GM21515 (cell line): ENCODE measurements around the gene GDA.

ENCODE experiments used
- ATAC-seq: cut with Tn5 transposase; IDR thresholded peaks from one replicate; pipeline ENCODE4 v1.9.1; 2021; ENCODE audit not compliant: unreplicated experiment

The GDA gene

GRCh38 chr9:72150127-72150526, 887 bp downstream of the GDA start:
- ATAC-seq = no peak

DNA sequence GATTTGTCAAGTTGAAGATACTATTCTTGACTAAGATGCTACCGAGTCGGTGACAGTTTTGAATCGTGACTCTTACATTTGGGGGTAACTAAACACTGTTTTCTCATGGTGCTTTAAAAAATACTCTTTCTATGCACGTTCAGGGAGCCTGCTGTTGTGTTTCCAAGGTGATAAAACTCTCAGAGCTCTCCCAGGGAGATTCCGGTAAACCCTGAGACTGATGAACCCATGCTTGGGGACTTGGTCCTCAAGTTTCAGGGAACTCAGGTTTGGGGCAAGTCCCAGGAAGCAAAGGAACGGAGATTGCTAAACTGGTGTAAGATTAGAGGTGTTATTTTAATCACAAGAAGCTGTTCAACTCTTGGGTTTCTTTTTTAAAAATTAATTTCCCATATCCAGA, 1.4 kb downstream of the GDA start:
- ATAC-seq = no peak

- ATAC-seq = no peak
Measured at GRCh38 chr9:72151104-72151503, 1.9 kb downstream of the GDA start.

GRCh38 chr9:72154468-72155285, 5.4 kb downstream of the GDA start:
- peak; percentile 77 for ATAC-seq

GRCh38 chr9:72155301-72155700, 6.1 kb downstream of the GDA start:
- no peak for ATAC-seq

DNA sequence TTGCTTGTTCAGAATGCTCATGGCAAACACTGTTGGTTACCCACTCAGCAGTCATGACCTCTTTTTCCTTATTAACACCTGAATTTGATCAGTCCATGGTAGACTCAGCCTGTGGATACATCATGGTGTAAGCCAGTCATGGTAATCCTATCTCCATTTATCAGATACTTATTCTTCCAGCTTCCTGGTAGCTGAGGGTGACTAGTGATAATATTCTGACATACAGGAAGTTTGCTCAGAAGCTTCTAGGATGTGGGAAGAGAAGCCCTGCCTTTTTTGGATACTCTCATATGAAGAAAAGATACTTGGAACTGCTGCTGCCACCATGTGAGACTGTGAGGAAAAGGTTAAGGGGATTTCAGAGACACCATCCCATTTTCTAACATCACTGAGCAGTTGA, 7.3 kb downstream of the GDA start:
- ATAC-seq = no peak

DNA sequence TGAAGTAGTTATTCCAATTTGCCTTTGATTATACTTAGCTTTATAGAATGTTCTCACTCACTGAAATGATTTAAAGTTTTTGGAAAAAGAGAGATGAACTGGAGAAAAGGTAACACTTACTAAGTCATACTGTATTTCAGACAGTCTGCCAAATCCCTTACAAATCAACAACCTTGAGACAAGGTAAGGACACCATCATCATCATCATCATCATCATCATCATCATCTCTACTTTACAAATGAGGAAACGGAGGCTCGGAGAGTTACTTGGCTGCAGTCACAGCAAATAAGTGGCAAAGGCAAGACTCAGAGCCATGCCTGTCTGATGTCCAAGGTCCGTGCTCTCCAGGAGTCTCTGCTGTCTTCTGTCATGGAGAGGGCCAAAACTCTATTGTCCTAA, 9.4 kb downstream of the GDA start:
- no peak for ATAC-seq

GRCh38 chr9:72160446-72161123, 11.3 kb downstream of the GDA start:
- no peak for ATAC-seq

DNA sequence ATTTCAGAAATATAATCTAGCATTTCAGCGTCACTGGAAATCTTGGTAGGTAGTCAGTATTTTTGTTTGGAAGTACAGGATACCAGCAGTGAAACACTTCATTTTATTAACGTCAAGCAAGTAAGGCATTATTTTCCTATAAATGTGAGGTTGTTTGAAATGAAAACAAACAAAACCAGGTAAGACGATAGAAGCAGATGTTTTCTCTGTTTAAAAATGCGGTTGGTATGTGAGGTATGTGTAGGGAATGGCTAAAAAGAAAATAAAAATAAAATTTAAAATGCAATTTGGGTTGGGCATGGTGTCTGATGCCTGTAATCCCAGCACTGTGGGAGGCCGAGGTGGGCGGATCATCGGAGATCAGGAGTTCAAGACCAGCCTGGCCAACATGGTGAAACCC, 16.1 kb downstream of the GDA start:
- no peak for ATAC-seq

GRCh38 chr9:72165821-72166547, 16.7 kb downstream of the GDA start:
- ATAC-seq = no peak

- ATAC-seq = no peak
Measured at GRCh38 chr9:72168075-72168474, 18.8 kb downstream of the GDA start.

DNA sequence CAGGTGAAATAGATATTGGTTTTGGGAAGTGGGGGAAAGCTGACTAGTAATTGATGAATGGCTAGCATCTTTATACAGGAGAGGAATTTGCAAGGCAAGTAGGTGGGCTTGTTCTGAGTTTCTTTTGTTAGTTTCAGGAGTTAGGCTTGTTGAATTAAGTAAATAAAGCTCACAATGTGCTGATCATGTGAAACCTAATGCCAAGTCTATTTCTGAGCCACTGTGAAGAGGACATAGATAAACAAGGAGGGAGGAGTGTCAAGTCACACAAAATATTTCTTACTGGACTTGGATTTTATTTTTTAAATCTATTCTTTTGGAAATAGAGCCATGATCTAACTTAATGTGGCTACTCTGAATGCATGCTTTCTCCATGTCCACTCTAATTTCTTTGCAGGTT, 19.9 kb downstream of the GDA start:
- ATAC-seq = no peak

GRCh38 chr9:72173080-72173479, 23.8 kb downstream of the GDA start:
- ATAC-seq = no peak

DNA sequence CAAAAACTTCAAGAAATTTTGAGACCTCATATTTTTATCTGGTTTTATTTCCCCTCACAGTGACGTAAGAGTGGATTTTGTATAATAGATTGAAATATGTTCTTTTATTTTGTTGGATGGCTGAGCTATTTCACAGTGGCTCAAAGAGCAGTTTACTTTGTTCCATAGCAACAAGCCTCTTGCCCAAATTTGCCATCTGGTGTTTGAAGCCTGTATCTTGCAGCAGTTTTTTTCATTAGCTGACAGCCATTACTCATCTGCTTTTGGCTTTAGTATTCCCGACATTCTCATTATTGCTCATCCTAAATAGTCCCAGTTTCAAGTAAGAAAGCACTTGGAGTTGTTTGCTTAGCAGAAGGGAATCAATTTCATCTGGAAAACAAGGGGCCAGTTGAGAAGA, 36.3 kb downstream of the GDA start:
- no peak for ATAC-seq

GRCh38 chr9:72187121-72187695, 38.0 kb downstream of the GDA start:
- ATAC-seq = no peak

DNA sequence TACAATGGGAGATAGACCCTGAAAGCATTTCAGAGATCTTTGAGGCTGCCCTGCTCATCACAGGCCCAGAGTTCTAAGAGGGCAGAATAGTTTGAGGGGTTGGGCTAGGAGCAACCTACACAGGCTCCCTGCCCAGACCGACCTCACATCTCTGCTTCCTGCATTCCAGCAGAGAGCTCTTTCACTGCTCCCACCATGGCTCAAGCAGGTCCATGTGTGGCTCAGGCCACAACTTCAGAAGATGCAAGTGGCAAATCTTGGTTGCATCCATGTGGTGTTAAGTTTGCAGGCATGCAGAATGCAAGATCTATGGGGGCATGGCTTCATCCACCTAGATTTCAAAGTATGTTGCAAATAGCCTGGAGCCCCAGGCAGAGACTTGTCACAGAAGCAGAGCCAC, 39.0 kb downstream of the GDA start:
- no peak for ATAC-seq

DNA sequence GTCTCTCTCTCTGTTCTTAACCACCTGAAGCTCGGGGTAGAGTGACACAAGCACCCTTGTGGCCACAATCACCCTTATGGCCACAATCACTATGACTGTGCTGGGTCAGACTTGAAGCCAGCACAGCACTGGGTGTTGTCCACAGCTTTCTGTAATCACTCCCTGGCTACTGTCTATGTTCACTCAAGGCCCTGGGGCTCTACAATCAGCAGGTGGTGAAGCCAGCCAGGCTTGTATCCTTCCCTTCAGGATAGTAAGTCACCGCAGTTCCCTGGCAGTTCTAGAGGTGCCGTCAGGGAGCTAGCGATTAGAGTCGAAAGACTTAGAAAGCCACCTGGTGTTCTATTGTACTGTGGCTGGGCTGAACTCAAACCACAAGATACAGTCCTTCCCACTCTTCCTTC, 44.2 kb downstream of the GDA start:
- ATAC-seq = peak; percentile 80

GRCh38 chr9:72199238-72199637, 50.0 kb downstream of the GDA start:
- no peak for ATAC-seq

DNA sequence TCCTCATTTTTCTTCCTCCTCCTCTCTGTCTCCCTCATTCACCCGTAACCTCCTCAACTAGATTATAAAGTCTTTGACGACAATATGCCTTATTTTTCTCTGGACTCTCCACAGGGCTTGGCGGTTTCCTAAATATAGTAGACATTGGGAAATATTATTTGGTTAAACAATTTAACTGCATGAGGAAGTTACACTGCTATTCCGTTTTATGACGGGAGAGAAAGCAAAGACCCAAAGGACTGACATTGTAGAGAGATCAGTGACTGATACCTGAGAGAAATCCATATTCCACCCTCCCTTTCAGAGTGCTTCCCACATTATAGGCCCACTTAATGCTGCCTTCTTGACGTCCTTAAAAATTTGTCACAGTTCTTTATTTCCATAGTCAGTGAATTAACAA, 51.2 kb downstream of the GDA start:
- ATAC-seq = no peak

DNA sequence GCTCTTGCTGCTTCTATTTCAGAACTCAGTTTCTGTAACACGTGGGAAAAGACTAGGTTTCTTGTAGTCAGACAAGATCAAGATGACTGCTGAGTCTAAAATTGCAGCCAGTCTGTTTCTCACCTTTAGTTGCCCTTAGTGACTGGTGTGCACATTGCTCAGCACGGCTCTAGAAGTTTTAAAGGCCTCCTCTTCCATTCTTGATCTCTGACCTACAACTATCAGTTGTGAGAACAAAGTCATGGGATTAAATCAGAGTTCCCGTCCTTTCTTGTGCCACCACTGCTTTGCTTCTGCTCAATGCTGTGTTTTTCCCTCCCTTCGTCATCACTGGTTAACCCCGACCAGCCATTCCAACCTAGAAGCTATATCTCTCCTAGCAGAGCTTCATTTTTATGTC, 52.8 kb downstream of the GDA start:
- ATAC-seq = no peak

GRCh38 chr9:72203205-72203803, 54.1 kb downstream of the GDA start:
- ATAC-seq = peak; percentile 64
